Measurements from ENCODE around the gene PPIG.
"Not testable (repeated sequence)": the region's sequence is repeated elsewhere in the genome, so short reads cannot be mapped to it uniquely, and the experiment has no call there.

The PPIG gene

GRCh38 chr2:169683425-169684134, 99.4 kb downstream of the PPIG start:
- DNase-seq (ENCODE audit: low read depth in 2 of 2) = no peak
- no peak overlapping the region for H3K4me3 ChIP-seq (replicated peaks in 1 of 2; ENCODE audit: low read depth in 2 of 2, low read length in 2 of 2)
- no peak for TF ChIP-seq CTCF (IDR thresholded peaks at IDR 0.05; ENCODE audit: low read depth, low read length)

- no peak for TF ChIP-seq CTCF (IDR thresholded peaks at IDR 0.05; ENCODE audit: low read depth, low read length)
- DNase-seq (ENCODE audit: low read depth in 2 of 2) = no peak
- H3K4me3 ChIP-seq (replicated peaks in 1 of 2; ENCODE audit: low read depth in 2 of 2, low read length in 2 of 2) = no peak overlapping the region
Observed at GRCh38 chr2:169684135-169684565, 100.0 kb downstream of the PPIG start.

GRCh38 chr2:169684712-169685111, 100.6 kb downstream of the PPIG start:
- H3K4me3 ChIP-seq (replicated peaks in 1 of 2; ENCODE audit: low read depth in 2 of 2, low read length in 2 of 2); DNase-seq (ENCODE audit: low read depth in 2 of 2): not testable (repeated sequence)

GRCh38 chr2:169686825-169687224, 102.7 kb downstream of the PPIG start:
- H3K4me3 ChIP-seq (replicated peaks in 1 of 2; ENCODE audit: low read depth in 2 of 2, low read length in 2 of 2) = not testable (repeated sequence)

GRCh38 chr2:169687943-169688342, 103.8 kb downstream of the PPIG start:
- not testable (repeated sequence) for H3K4me3 ChIP-seq (replicated peaks in 1 of 2; ENCODE audit: low read depth in 2 of 2, low read length in 2 of 2); DNase-seq (ENCODE audit: low read depth in 2 of 2)

More at GRCh38 chr2:169686825-169687224, 102.7 kb downstream of the PPIG start:
- not testable (repeated sequence) for DNase-seq (ENCODE audit: low read depth in 2 of 2)

- no peak for TF ChIP-seq CTCF (IDR thresholded peaks at IDR 0.05; ENCODE audit: low read depth, low read length)
- no peak overlapping the region for H3K4me3 ChIP-seq (replicated peaks in 1 of 2; ENCODE audit: low read depth in 2 of 2, low read length in 2 of 2)
- DNase-seq (ENCODE audit: low read depth in 2 of 2) = no peak
Observed at GRCh38 chr2:169690958-169691357, 106.8 kb downstream of the PPIG start.
